BE2C (cell line): Measurements from ENCODE around the gene KDELR1.
A peak's percentile ranks its signal among the peaks of the same experiment; 100 is the strongest.

Experiments
- DNase-seq: peaks from one replicate; pipeline ENCODE4 v3.0.0-alpha.2; 2020
- H3K27me3 ChIP-seq: fragments of 250-450 bp; sonication (Bioruptor Pico); 2 replicates; pipeline ENCODE4 v1.5.1; 2020; ENCODE audit warnings: mild to moderate bottlenecking
- H3K36me3 ChIP-seq: fragments of 250-450 bp; sonication (Bioruptor Pico); 2 replicates; pipeline ENCODE4 v1.5.1; 2020; ENCODE audit warnings: mild to moderate bottlenecking
- H3K4me1 ChIP-seq: fragments of 250-450 bp; sonication (Bioruptor Pico); 2 replicates; pipeline ENCODE4 v1.5.1; 2020
- H3K4me3 ChIP-seq: 2 replicates; pipeline ENCODE4 v1.5.1; 2011; ENCODE audit warnings: low read depth, low read length
- H3K9me3 ChIP-seq: fragments of 250-450 bp; sonication (Bioruptor Pico); 2 replicates; pipeline ENCODE4 v1.5.1; 2020
- TF ChIP-seq, protein P1 (sequence below): IDR thresholded peaks from 2 replicates; pipeline ENCODE4 v1.5.1; 2012; ENCODE audit warnings: mild to moderate bottlenecking, low read depth, low read length

The KDELR1 gene

DNA sequence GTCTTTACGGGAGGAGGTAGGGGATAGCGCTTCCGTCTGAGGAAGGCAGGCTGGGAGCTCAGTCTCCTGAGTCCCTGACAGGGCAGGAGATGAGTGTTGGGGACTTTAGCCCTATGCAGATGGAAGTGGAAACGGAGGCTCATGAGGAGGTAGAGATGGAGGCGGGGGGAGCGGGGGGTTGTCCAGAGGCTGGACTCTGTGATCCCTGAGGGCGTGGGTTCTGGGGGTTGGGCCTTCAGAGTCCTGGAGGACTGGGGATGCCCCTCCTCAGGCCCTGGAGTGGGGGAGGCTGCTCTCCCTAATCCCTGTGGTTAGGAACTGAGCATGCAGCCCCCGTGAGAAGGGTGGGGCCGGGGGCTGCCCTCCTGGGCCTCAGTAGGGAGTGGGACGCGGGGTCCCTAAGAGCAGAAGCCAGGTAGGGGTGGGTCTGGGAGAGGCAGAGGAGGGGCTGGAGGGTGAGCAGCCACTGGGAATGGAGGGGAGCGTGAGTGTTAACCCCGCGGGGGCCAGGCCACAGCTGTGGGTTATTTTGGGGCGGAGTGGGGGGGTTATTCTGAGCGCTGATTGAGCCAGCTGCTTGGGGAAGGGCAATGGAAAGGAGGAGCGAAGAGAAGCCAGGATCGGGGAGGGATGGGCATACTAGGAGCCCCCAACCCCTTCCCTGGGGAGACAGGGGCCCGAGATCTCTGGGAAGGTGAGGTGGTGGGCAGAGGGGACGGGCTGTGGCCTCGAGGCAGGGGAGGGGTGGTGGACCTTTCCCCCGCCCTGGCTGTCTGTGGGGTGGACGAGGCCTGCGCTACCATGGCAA is 4.9 kb upstream of the KDELR1 start:
- peaks cover 17% of the 10 kb centered on the region for H3K4me1 ChIP-seq
- TF ChIP-seq, protein P1, sequence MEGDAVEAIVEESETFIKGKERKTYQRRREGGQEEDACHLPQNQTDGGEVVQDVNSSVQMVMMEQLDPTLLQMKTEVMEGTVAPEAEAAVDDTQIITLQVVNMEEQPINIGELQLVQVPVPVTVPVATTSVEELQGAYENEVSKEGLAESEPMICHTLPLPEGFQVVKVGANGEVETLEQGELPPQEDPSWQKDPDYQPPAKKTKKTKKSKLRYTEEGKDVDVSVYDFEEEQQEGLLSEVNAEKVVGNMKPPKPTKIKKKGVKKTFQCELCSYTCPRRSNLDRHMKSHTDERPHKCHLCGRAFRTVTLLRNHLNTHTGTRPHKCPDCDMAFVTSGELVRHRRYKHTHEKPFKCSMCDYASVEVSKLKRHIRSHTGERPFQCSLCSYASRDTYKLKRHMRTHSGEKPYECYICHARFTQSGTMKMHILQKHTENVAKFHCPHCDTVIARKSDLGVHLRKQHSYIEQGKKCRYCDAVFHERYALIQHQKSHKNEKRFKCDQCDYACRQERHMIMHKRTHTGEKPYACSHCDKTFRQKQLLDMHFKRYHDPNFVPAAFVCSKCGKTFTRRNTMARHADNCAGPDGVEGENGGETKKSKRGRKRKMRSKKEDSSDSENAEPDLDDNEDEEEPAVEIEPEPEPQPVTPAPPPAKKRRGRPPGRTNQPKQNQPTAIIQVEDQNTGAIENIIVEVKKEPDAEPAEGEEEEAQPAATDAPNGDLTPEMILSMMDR: no peak
- no peak for DNase-seq
- no peaks in the 10 kb centered on the region for H3K36me3 ChIP-seq
- H3K9me3 ChIP-seq: no peaks in the 10 kb centered on the region
- H3K27me3 ChIP-seq: peaks cover 39% of the 10 kb centered on the region
- no peak overlapping the region for H3K4me3 ChIP-seq

DNA sequence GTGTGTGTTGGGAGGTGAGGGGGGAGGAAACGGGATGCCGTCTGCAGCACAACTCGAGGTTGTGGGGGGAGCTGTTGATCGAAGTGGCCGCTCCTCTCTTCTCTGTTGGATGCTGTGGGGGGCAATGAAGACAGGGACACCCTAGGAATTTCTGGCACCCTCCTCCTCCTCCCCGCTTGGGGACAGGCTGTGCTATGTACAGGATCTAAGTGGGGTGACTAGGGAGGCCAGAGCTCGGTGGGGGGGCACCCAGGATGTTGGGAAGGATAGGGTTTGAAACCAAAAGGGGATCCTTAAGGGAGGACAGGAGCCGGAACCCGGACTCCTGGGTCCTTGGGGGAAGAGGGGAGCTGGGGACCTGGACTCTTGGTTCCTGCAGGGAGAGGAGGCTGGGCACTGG is 4.1 kb upstream of the KDELR1 start:
- H3K4me1 ChIP-seq: peaks cover 17% of the 10 kb centered on the region
- peaks cover 39% of the 10 kb centered on the region for H3K27me3 ChIP-seq
- TF ChIP-seq, protein P1: no peak
- H3K4me3 ChIP-seq: no peak overlapping the region
- no peak for DNase-seq
- no peaks in the 10 kb centered on the region for H3K36me3 ChIP-seq
- H3K9me3 ChIP-seq: no peaks in the 10 kb centered on the region

GRCh38 chr19:48395170-48395455 is 3.8 kb upstream of the KDELR1 start:
- no peaks in the 10 kb centered on the region for H3K36me3 ChIP-seq
- no peak overlapping the region for H3K4me3 ChIP-seq
- peaks cover 39% of the 10 kb centered on the region for H3K27me3 ChIP-seq
- TF ChIP-seq, protein P1: no peak
- no peaks in the 10 kb centered on the region for H3K9me3 ChIP-seq
- H3K4me1 ChIP-seq: peaks cover 17% of the 10 kb centered on the region
- no peak for DNase-seq

- TF ChIP-seq, protein P1: no peak
- Histone ChIP-seq H3K4me1 (peaks cover 14% of the 10 kb centered on the region), H3K36me3 (no peaks in the 10 kb centered on the region), H3K27me3 (peaks cover 39% of the 10 kb centered on the region), H3K9me3 (no peaks in the 10 kb centered on the region), H3K4me3 (no peak overlapping the region)
- DNase-seq: no peak
Measured at GRCh38 chr19:48394331-48395169, 3.2 kb upstream of the KDELR1 start.

- peaks cover 39% of the 10 kb centered on the region for H3K27me3 ChIP-seq
- H3K9me3 ChIP-seq: no peaks in the 10 kb centered on the region
- H3K4me3 ChIP-seq: peak within 1 kb of the TSS; percentile 31
- TF ChIP-seq, protein P1: no peak
- peaks cover 7% of the 10 kb centered on the region for H3K36me3 ChIP-seq
- DNase-seq: peak; percentile 64
- peaks cover 12% of the 10 kb centered on the region for H3K4me1 ChIP-seq
Measured at GRCh38 chr19:48393559-48394330, 2.4 kb upstream of the KDELR1 start, which contains the start of gene GRIN2D. TSS of gene GRIN2D (plus strand) at chr19:48393668. CDS start at chr19:48398393, 4,725 bp downstream.
